SK-N-SH treated with all-trans-retinoic acid at 6 μM for 48 hours (cell line): ENCODE results near the gene CNOT6L.

Experiments
- ATAC-seq: fragments of 200-7000 bp; cut with Tn5 transposase; 3 replicates; pipeline ENCODE4 v1.9.1; 2020; ENCODE audit warnings: mild to moderate bottlenecking, moderate library complexity
- ARNTL ChIP-seq: fragments of 450-650 bp; formaldehyde crosslinking; IDR thresholded peaks from 2 replicates; pipeline ENCODE4 v1.5.0; 2020; ENCODE audit warnings: low read depth, mild to moderate bottlenecking, moderate library complexity, borderline replicate concordance
- BACH2 ChIP-seq: fragments of 250-450 bp; sonication (Bioruptor Pico); IDR thresholded peaks from 2 replicates; pipeline ENCODE4 v1.9.0; 2021; ENCODE audit warnings: mild to moderate bottlenecking, borderline replicate concordance
- CREB5 ChIP-seq: fragments of 250-450 bp; sonication (Bioruptor Pico); IDR thresholded peaks from 2 replicates; pipeline ENCODE4 v1.5.1; 2020; ENCODE audit warnings: low read depth, mild to moderate bottlenecking, moderate library complexity
- CSDC2 ChIP-seq: fragments of 250-450 bp; sonication (Bioruptor Pico); IDR thresholded peaks from 2 replicates; pipeline ENCODE4 v1.5.0; 2020; ENCODE audit warnings: mild to moderate bottlenecking, moderate library complexity
- CSRNP3 ChIP-seq: fragments of 250-450 bp; sonication (Bioruptor Pico); IDR thresholded peaks from 2 replicates; pipeline ENCODE4 v1.5.1; 2021; ENCODE audit warnings: mild to moderate bottlenecking, moderate library complexity
- ESRRG ChIP-seq: fragments of 250-450 bp; sonication (Bioruptor Pico); IDR thresholded peaks from 2 replicates; pipeline ENCODE4 v1.6.1; 2021; ENCODE audit warnings: mild to moderate bottlenecking
- ISL1 ChIP-seq: fragments of 250-450 bp; sonication (Bioruptor Pico); IDR thresholded peaks from 2 replicates; pipeline ENCODE4 v2.1.2; 2022; ENCODE audit warnings: mild to moderate bottlenecking, moderate library complexity
- OSR1 ChIP-seq: fragments of 250-450 bp; sonication (Bioruptor Pico); IDR thresholded peaks from 2 replicates; pipeline ENCODE4 v1.8.0; 2022; ENCODE audit warnings: moderate library complexity, mild to moderate bottlenecking, inconsistent platforms
- PATZ1 ChIP-seq: fragments of 250-450 bp; sonication (Bioruptor Pico); IDR thresholded peaks from 2 replicates; pipeline ENCODE4 v1.8.0; 2020; ENCODE audit warnings: mild to moderate bottlenecking, moderate library complexity, borderline replicate concordance
- POU6F1 ChIP-seq: fragments of 250-450 bp; sonication (Bioruptor Pico); IDR thresholded peaks from 2 replicates; pipeline ENCODE4 v1.8.0; 2021; ENCODE audit warnings: low read depth, mild to moderate bottlenecking, moderate library complexity, borderline replicate concordance
- RARB ChIP-seq: fragments of 250-450 bp; sonication (Bioruptor Pico); IDR thresholded peaks from 2 replicates; pipeline ENCODE4 v1.8.0; 2021; ENCODE audit warnings: mild to moderate bottlenecking, moderate library complexity
- SNAI2 ChIP-seq: fragments of 250-450 bp; sonication (Bioruptor Pico); IDR thresholded peaks from 2 replicates; pipeline ENCODE4 v1.5.0; 2020; ENCODE audit warnings: mild to moderate bottlenecking, moderate library complexity
- TCF4 ChIP-seq: fragments of 250-450 bp; sonication (Bioruptor Pico); IDR thresholded peaks from 2 replicates; pipeline ENCODE4 v1.8.0; 2021; ENCODE audit warnings: mild to moderate bottlenecking, moderate library complexity, borderline replicate concordance
- TOX ChIP-seq: fragments of 250-450 bp; sonication (Bioruptor Pico); IDR thresholded peaks from 2 replicates; pipeline ENCODE4 v1.8.0; 2021; ENCODE audit warnings: mild to moderate bottlenecking, moderate library complexity, borderline replicate concordance
- ZC3H10 ChIP-seq: fragments of 250-450 bp; sonication (Bioruptor Pico); IDR thresholded peaks from 2 replicates; pipeline ENCODE4 v1.5.1; 2021; ENCODE audit warnings: mild to moderate bottlenecking, moderate library complexity
- ZFP30 ChIP-seq: fragments of 450-650 bp; formaldehyde crosslinking; IDR thresholded peaks from 2 replicates; pipeline ENCODE4 v1.5.0; 2022; ENCODE audit warnings: mild to moderate bottlenecking, moderate library complexity
- ZNF565 ChIP-seq: fragments of 450-650 bp; formaldehyde crosslinking; conservative IDR thresholded peaks from 2 replicates; pipeline ENCODE4 v1.5.0; 2020; ENCODE audit warnings: low read depth, mild to moderate bottlenecking, moderate library complexity
- ZNF70 ChIP-seq: fragments of 450-650 bp; formaldehyde crosslinking; IDR thresholded peaks from 2 replicates; pipeline ENCODE4 v1.5.0; 2020; ENCODE audit warnings: mild to moderate bottlenecking, moderate library complexity
- ZNF8 ChIP-seq: fragments of 450-650 bp; formaldehyde crosslinking; IDR thresholded peaks from 2 replicates; pipeline ENCODE4 v1.5.0; 2020; ENCODE audit warnings: mild to moderate bottlenecking, moderate library complexity

The CNOT6L gene

GRCh38 chr4:77776182-77777134, 42.7 kb downstream of the CNOT6L start:
- TF ChIP-seq ZNF565 (CRISPR knock-in tag) = no peak
- TF ChIP-seq, all 23 proteins: peak for 0

GRCh38 chr4:77773101-77773500, 46.1 kb downstream of the CNOT6L start:
- no peak for ATAC-seq
- TF ChIP-seq CSDC2 (CRISPR knock-in tag) (no peak), CSRNP3 (CRISPR knock-in tag) (no peak), ARNTL (CRISPR knock-in tag) (no peak), ZC3H10 (CRISPR knock-in tag) (no peak), POU6F1 (no peak)
- TF ChIP-seq, all 23 proteins: peak for 0

More at GRCh38 chr4:77776182-77777134, 42.7 kb downstream of the CNOT6L start:
- ATAC-seq = peak; percentile 43; the same call in 2 of the 3 replicates

- TF ChIP-seq CREB5 (CRISPR knock-in tag) (no peak), ESRRG (CRISPR knock-in tag) (no peak), ZNF565 (CRISPR knock-in tag) (no peak), OSR1 (no peak), CSDC2 (CRISPR knock-in tag) (no peak), BACH2 (no peak), CSRNP3 (CRISPR knock-in tag) (no peak), PATZ1 (CRISPR knock-in tag) (no peak), ZC3H10 (CRISPR knock-in tag) (no peak), ISL1 (no peak), TCF4 (CRISPR knock-in tag) (no peak), ZNF70 (CRISPR knock-in tag) (no peak), ZFP30 (CRISPR knock-in tag) (no peak), RARB (CRISPR knock-in tag) (no peak), SNAI2 (no peak)
- ATAC-seq = no peak
Measured at GRCh38 chr4:77771566-77771965, 47.6 kb downstream of the CNOT6L start.

GRCh38 chr4:77765720-77766119, 53.4 kb downstream of the CNOT6L start:
- ATAC-seq = no peak
- no peak for TF ChIP-seq ZC3H10 (CRISPR knock-in tag)
- TF ChIP-seq ARNTL (CRISPR knock-in tag) = no peak
- no peak for TF ChIP-seq CREB5 (CRISPR knock-in tag)
- no peak for TF ChIP-seq BACH2
- no peak for TF ChIP-seq ZNF8 (CRISPR knock-in tag)
- TF ChIP-seq ZNF70 (CRISPR knock-in tag) = no peak
- no peak for TF ChIP-seq ESRRG (CRISPR knock-in tag)
- no peak for TF ChIP-seq TOX (CRISPR knock-in tag)
- TF ChIP-seq, all 23 proteins: peak for 0
